ENCODE data around the gene GTSE1. TPM values are rescaled to one million over a fixed set of nuclear protein-coding genes. Genes with fewer than 3 reads are reported as not detected.
A peak's percentile ranks its signal among the peaks of the same experiment; 100 is the strongest.

Gene GTSE1
- total RNA-seq, 1 donor from 2014 or later = 0.26 TPM

- no peak for TF ChIP-seq CTCF (IDR thresholded peaks at IDR 0.05; ENCODE audit: insufficient read depth, low read length, severe bottlenecking)
- H3K36me3 ChIP-seq (ENCODE audit: control insufficient read depth, insufficient read depth, low read length) = peaks cover 50% of the 10 kb centered on the region
- H3K4me3 ChIP-seq (ENCODE audit: low read depth, low read length) = no peak overlapping the region
- peak; percentile 70 for DNase-seq (ENCODE audit: low read depth)
- H3K27me3 ChIP-seq (ENCODE audit: control insufficient read depth, insufficient read depth, low read length) = no peaks in the 10 kb centered on the region
- no peak for FAIRE-seq
Measured at GRCh38 chr22:46374663-46375474, 78.2 kb downstream of the GTSE1 start.

- no peaks in the 10 kb centered on the region for H3K27me3 ChIP-seq (ENCODE audit: control insufficient read depth, insufficient read depth, low read length)
- FAIRE-seq (no peak), DNase-seq (ENCODE audit: low read depth) (no peak)
- TF ChIP-seq CTCF (IDR thresholded peaks at IDR 0.05; ENCODE audit: insufficient read depth, low read length, severe bottlenecking) = no peak
- H3K4me3 ChIP-seq (ENCODE audit: low read depth, low read length) = no peak overlapping the region
- H3K36me3 ChIP-seq (ENCODE audit: control insufficient read depth, insufficient read depth, low read length) = peaks cover 52% of the 10 kb centered on the region
Measured at GRCh38 chr22:46376111-46376510, 79.4 kb downstream of the GTSE1 start.

GRCh38 chr22:46376908-46377524 lies 80.3 kb downstream of the GTSE1 start:
- DNase-seq (ENCODE audit: low read depth) (no peak), FAIRE-seq (no peak)
- no peaks in the 10 kb centered on the region for H3K27me3 ChIP-seq (ENCODE audit: control insufficient read depth, insufficient read depth, low read length)
- peaks cover 52% of the 10 kb centered on the region for H3K36me3 ChIP-seq (ENCODE audit: control insufficient read depth, insufficient read depth, low read length)
- no peak for TF ChIP-seq CTCF (IDR thresholded peaks at IDR 0.05; ENCODE audit: insufficient read depth, low read length, severe bottlenecking)
- H3K4me3 ChIP-seq (ENCODE audit: low read depth, low read length) = no peak overlapping the region

GRCh38 chr22:46377525-46378425 lies 81.1 kb downstream of the GTSE1 start:
- Histone ChIP-seq H3K4me3 (ENCODE audit: low read depth, low read length) (no peak overlapping the region), H3K36me3 (ENCODE audit: control insufficient read depth, insufficient read depth, low read length) (peaks cover 50% of the 10 kb centered on the region), H3K27me3 (ENCODE audit: control insufficient read depth, insufficient read depth, low read length) (no peaks in the 10 kb centered on the region)
- peak; percentile 47 for DNase-seq (ENCODE audit: low read depth)
- no peak for FAIRE-seq
- TF ChIP-seq CTCF (IDR thresholded peaks at IDR 0.05; ENCODE audit: insufficient read depth, low read length, severe bottlenecking) = no peak

- FAIRE-seq (no peak), DNase-seq (ENCODE audit: low read depth) (no peak)
- Histone ChIP-seq H3K36me3 (ENCODE audit: control insufficient read depth, insufficient read depth, low read length) (peaks cover 48% of the 10 kb centered on the region), H3K4me3 (ENCODE audit: low read depth, low read length) (no peak overlapping the region), H3K27me3 (ENCODE audit: control insufficient read depth, insufficient read depth, low read length) (no peaks in the 10 kb centered on the region)
- no peak for TF ChIP-seq CTCF (IDR thresholded peaks at IDR 0.05; ENCODE audit: insufficient read depth, low read length, severe bottlenecking)
Measured at GRCh38 chr22:46378426-46379065, 81.9 kb downstream of the GTSE1 start.
